Neural crest cell (in vitro differentiated cells): ENCODE measurements around the gene NHEJ1. TPM values are rescaled to one million over a fixed set of nuclear protein-coding genes. Genes with fewer than 3 reads are reported as not detected.
A peak's percentile ranks its signal among the peaks of the same experiment; 100 is the strongest.

Experiments used
- DNase-seq: peaks from one replicate; pipeline ENCODE4 v3.0.0; 2021; ENCODE audit warnings: low read depth, mixed read lengths, low spot score
- H3K27ac Mint-ChIP-seq: one replicate; pipeline ENCODE4 v1.8.0; 2021; ENCODE audit warnings: mild to moderate bottlenecking, mixed read lengths; ENCODE audit not compliant: unreplicated experiment
- H3K27me3 Mint-ChIP-seq: 2 replicates; pipeline ENCODE4 v1.8.0; 2021; ENCODE audit warnings: low read depth, mild to moderate bottlenecking, mixed read lengths
- H3K36me3 Mint-ChIP-seq: 2 replicates; pipeline ENCODE4 v1.8.0; 2021; ENCODE audit warnings: low read depth, mild to moderate bottlenecking, mixed read lengths
- H3K4me1 Mint-ChIP-seq: 2 replicates; pipeline ENCODE4 v1.8.0; 2021; ENCODE audit warnings: mixed read lengths
- H3K4me3 Mint-ChIP-seq: one replicate; pipeline ENCODE4 v1.8.0; 2021; ENCODE audit warnings: mild to moderate bottlenecking, mixed read lengths
- H3K9me3 Mint-ChIP-seq: 2 replicates; pipeline ENCODE4 v1.8.0; 2021; ENCODE audit warnings: mixed read lengths
- CTCF ChIP-seq: fragments of 200-600 bp; sonication (generic); conservative IDR thresholded peaks from 2 replicates; pipeline ENCODE4 v1.5.0; 2021; ENCODE audit warnings: antibody characterized with exemption, mild to moderate bottlenecking
- total RNA-seq: library from RNA; stranded (reverse); gene quantifications from 2 replicates; pipeline ENCODE4 v1.2.1, GENCODE V29; 2021

The NHEJ1 gene
- total RNA-seq, 1 donor from 2014 or later = 26.8 TPM

- no peak for DNase-seq
- no peaks in the 10 kb centered on the region for H3K36me3 Mint-ChIP-seq
- no peak overlapping the region for H3K27ac Mint-ChIP-seq
- no peaks in the 10 kb centered on the region for H3K4me1 Mint-ChIP-seq
- no peaks in the 10 kb centered on the region for H3K9me3 Mint-ChIP-seq
- H3K4me3 Mint-ChIP-seq = no peak overlapping the region
- TF ChIP-seq CTCF = no peak
- H3K27me3 Mint-ChIP-seq = no peaks in the 10 kb centered on the region
These were observed 81.2 kb downstream of the NHEJ1 start for GRCh38 chr2:219079417-219079816.

DNA sequence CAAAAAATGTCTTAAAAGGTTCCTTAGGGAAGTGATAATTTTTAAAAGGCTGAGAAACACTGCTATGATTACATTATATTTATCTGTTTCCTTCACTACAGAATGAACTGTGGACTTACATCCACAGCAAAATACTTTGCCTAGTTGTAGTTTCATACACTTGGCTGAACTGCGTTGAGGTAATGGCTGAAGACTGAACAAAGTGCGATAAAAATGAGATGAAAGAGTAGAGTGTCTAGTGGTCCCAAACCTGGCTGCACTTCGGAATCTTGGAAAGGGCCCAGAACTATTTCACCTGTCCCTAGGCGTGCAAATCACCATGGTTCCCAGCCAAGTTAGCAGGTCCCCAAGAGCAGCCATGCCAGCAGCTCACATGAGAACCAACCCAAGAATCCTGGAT is 81.7 kb downstream of the NHEJ1 start:
- TF ChIP-seq CTCF = no peak
- DNase-seq = no peak
- Mint-ChIP-seq H3K27ac (no peak overlapping the region), H3K36me3 (peaks cover 3% of the 10 kb centered on the region), H3K4me1 (no peaks in the 10 kb centered on the region), H3K9me3 (no peaks in the 10 kb centered on the region), H3K27me3 (no peaks in the 10 kb centered on the region), H3K4me3 (no peak overlapping the region)

- Mint-ChIP-seq H3K4me3 (no peak overlapping the region), H3K9me3 (no peaks in the 10 kb centered on the region), H3K27me3 (no peaks in the 10 kb centered on the region), H3K4me1 (no peaks in the 10 kb centered on the region), H3K36me3 (peaks cover 4% of the 10 kb centered on the region), H3K27ac (no peak overlapping the region)
- DNase-seq = no peak
- TF ChIP-seq CTCF = no peak
These were observed 82.5 kb downstream of the NHEJ1 start for GRCh38 chr2:219078126-219078525.

DNA sequence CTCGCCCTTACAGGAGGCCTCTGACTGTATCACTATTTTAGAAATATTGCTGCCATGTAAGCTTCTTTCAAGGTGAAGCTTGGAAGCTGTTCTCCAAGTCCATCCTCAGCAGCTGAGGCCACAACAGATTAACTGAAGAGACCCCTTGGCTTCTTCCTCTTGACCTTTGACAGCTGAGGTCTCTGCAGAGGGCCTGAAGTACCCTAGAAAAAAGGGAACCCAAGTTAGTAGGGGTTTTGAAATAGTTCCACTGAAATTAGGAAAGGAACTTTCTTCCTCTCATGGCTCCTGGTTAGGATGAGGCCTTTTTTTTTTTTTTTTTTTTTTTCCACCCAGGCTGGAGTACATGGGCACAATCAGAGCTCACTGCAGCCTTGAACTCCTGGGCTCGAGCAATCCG is 84.4 kb downstream of the NHEJ1 start:
- DNase-seq = no peak
- no peaks in the 10 kb centered on the region for H3K4me1 Mint-ChIP-seq
- no peak for TF ChIP-seq CTCF
- H3K36me3 Mint-ChIP-seq = peaks cover 4% of the 10 kb centered on the region
- no peak overlapping the region for H3K27ac Mint-ChIP-seq
- H3K27me3 Mint-ChIP-seq = no peaks in the 10 kb centered on the region
- H3K4me3 Mint-ChIP-seq = no peak overlapping the region
- H3K9me3 Mint-ChIP-seq = no peaks in the 10 kb centered on the region

GRCh38 chr2:219073413-219074129 is 87.0 kb downstream of the NHEJ1 start:
- Mint-ChIP-seq H3K9me3 (no peaks in the 10 kb centered on the region), H3K27me3 (no peaks in the 10 kb centered on the region), H3K4me1 (no peaks in the 10 kb centered on the region), H3K4me3 (no peak overlapping the region), H3K27ac (no peak overlapping the region), H3K36me3 (peaks cover 4% of the 10 kb centered on the region)
- peak; percentile 35 for DNase-seq
- TF ChIP-seq CTCF = peak; percentile 64
